CD4-positive, alpha-beta T cell (primary cell): Measurements from ENCODE around the gene ASTN1. TPM values are rescaled to one million over a fixed set of nuclear protein-coding genes. Genes with fewer than 3 reads are reported as not detected.

ENCODE experiments used
- ATAC-seq: fragments of 200-7000 bp; cut with Tn5 transposase; one replicate; pipeline ENCODE4 v1.10.0; 2022; ENCODE audit warnings: mild to moderate bottlenecking; ENCODE audit not compliant: poor library complexity
- CTCF ChIA-PET: fragments of 350-600 bp; sonication (Branson Sonifier 250); formaldehyde crosslinking; loops from one replicate; lab custom pipeline; 2021; ENCODE audit warnings: antibody characterized with exemption, inconsistent platforms; lab: Charles Lee
- POLR2A ChIA-PET: fragments of 350-600 bp; sonication (Branson Sonifier 250); formaldehyde crosslinking; loops from one replicate; lab custom pipeline; 2021; ENCODE audit warnings: antibody characterized with exemption, inconsistent platforms; lab: Charles Lee
- DNase-seq, 14 experiments: peaks; one replicate each; pipeline ENCODE4 v3.0.0-alpha.2; 2013 to 2020; ENCODE audit warnings: mixed read lengths in 2 of 14
- H3K27ac ChIP-seq, 2 donors: one replicate each; pipeline versions ENCODE4 v1.5.1 to v1.7.0; 2013; ENCODE audit warnings: low read length in 2 of 2, low read depth in 1 of 2, mild to moderate bottlenecking in 1 of 2
- H3K27me3 ChIP-seq, 2 experiments: 1 replicate in 1 of 2; 2 replicates in 1 of 2; pipeline versions ENCODE4 v1.6.1 to v1.7.0; 2013; ENCODE audit warnings: low read length in 2 of 2, control low read depth in 1 of 2, mild to moderate bottlenecking in 1 of 2, moderate library complexity in 1 of 2; ENCODE audit not compliant: insufficient read depth in 2 of 2, control insufficient read depth in 1 of 2
- H3K36me3 ChIP-seq: one replicate; pipeline ENCODE4 v1.6.1; 2013; ENCODE audit warnings: low read length, control low read depth; ENCODE audit not compliant: insufficient read depth
- H3K4me1 ChIP-seq: one replicate; pipeline ENCODE4 v1.6.1; 2013; ENCODE audit warnings: low read length, control low read depth; ENCODE audit not compliant: insufficient read depth
- H3K4me3 ChIP-seq: one replicate; pipeline ENCODE4 v1.5.1; 2013; ENCODE audit warnings: mild to moderate bottlenecking, low read length, moderate library complexity
- H3K9me3 ChIP-seq, 2 experiments: 1 replicate in 1 of 2; 2 replicates in 1 of 2; pipeline versions ENCODE4 v1.6.1 to v1.7.0; 2013; ENCODE audit warnings: low read length in 2 of 2, mild to moderate bottlenecking in 2 of 2, control low read depth in 1 of 2, moderate library complexity in 1 of 2; ENCODE audit not compliant: control insufficient read depth in 1 of 2, insufficient read depth in 1 of 2
- H3K27ac Mint-ChIP-seq: one replicate; pipeline ENCODE4 v1.8.0; 2020; ENCODE audit warnings: mixed read lengths
- H3K27me3 Mint-ChIP-seq: one replicate; pipeline ENCODE4 v1.8.0; 2021; ENCODE audit warnings: mixed read lengths
- H3K36me3 Mint-ChIP-seq: one replicate; pipeline ENCODE4 v1.8.0; 2021; ENCODE audit warnings: low read depth, mixed read lengths
- H3K4me1 Mint-ChIP-seq: one replicate; pipeline ENCODE4 v1.8.0; 2021; ENCODE audit warnings: low read depth, mixed read lengths
- H3K4me3 Mint-ChIP-seq: one replicate; pipeline ENCODE4 v1.8.0; 2020; ENCODE audit warnings: mild to moderate bottlenecking, mixed read lengths
- H3K9me3 Mint-ChIP-seq: one replicate; pipeline ENCODE4 v1.8.0; 2020; ENCODE audit warnings: mixed read lengths
- intact Hi-C, 2 experiments: fragments of 100-400 bp; cut with DNase I in 1 of 2; cut with micrococcal nuclease in 1 of 2; formaldehyde crosslinking; loops; one replicate each; pipeline versions ENCODE4 v1.15.1 to v1.9.0; 2023 to 2025; cut with DNase I, micrococcal nuclease
- total RNA-seq, 174 experiments: library from RNA in 2 of 174; stranded (reverse) in 2 of 174; gene quantifications; one replicate each; pipeline ENCODE4 v1.2.3 and lab custom pipeline; 2021 to 2026
- TF ChIP-seq, protein P1 (sequence below): fragments of 200-600 bp; IDR thresholded peaks from one replicate; pipeline ENCODE4 v1.8.0; 2022; ENCODE audit warnings: antibody characterized with exemption, mild to moderate bottlenecking

ASTN1 gene
- total RNA-seq, 2 experiments from 2014 or later = not detected

GRCh38 chr1:177032434-177032833 lies 132.1 kb downstream of the ASTN1 start:
- Histone ChIP-seq H3K9me3 (peaks cover 0 to 6% of the 10 kb centered on the region in 2 experiments), H3K27me3 (no peaks in the 10 kb centered on the region), H3K27ac (no peak overlapping the region), H3K4me3 (no peak overlapping the region), H3K4me1 (no peaks in the 10 kb centered on the region), H3K36me3 (no peaks in the 10 kb centered on the region)
- Mint-ChIP-seq H3K4me3 (no peak overlapping the region), H3K9me3 (peaks cover 4% of the 10 kb centered on the region), H3K27me3 (peaks cover 6% of the 10 kb centered on the region), H3K27ac (no peak overlapping the region), H3K36me3 (no peaks in the 10 kb centered on the region), H3K4me1 (no peaks in the 10 kb centered on the region)
- intact Hi-C loops = no loop called here
- ATAC-seq (no peak), DNase-seq (no peak)
- CTCF ChIA-PET = no interaction called here
- TF ChIP-seq, protein P1, sequence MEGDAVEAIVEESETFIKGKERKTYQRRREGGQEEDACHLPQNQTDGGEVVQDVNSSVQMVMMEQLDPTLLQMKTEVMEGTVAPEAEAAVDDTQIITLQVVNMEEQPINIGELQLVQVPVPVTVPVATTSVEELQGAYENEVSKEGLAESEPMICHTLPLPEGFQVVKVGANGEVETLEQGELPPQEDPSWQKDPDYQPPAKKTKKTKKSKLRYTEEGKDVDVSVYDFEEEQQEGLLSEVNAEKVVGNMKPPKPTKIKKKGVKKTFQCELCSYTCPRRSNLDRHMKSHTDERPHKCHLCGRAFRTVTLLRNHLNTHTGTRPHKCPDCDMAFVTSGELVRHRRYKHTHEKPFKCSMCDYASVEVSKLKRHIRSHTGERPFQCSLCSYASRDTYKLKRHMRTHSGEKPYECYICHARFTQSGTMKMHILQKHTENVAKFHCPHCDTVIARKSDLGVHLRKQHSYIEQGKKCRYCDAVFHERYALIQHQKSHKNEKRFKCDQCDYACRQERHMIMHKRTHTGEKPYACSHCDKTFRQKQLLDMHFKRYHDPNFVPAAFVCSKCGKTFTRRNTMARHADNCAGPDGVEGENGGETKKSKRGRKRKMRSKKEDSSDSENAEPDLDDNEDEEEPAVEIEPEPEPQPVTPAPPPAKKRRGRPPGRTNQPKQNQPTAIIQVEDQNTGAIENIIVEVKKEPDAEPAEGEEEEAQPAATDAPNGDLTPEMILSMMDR = no peak
- POLR2A ChIA-PET = no interaction called here

GRCh38 chr1:177024623-177025022 lies 139.9 kb downstream of the ASTN1 start:
- no peak for DNase-seq
- intact Hi-C loops = no loop called here
- ATAC-seq = no peak
- no peaks in the 10 kb centered on the region for H3K36me3 ChIP-seq
- POLR2A ChIA-PET = no interaction called here
- H3K36me3 Mint-ChIP-seq = no peaks in the 10 kb centered on the region
- H3K27ac ChIP-seq = no peak overlapping the region
- peaks cover 0 to 8% of the 10 kb centered on the region in 2 experiments for H3K9me3 ChIP-seq
- CTCF ChIA-PET = no interaction called here
- H3K4me3 ChIP-seq = no peak overlapping the region
- H3K4me3 Mint-ChIP-seq = no peak overlapping the region
- H3K4me1 ChIP-seq = no peaks in the 10 kb centered on the region
- TF ChIP-seq, protein P1 = no peak
- peaks cover 3% of the 10 kb centered on the region for H3K9me3 Mint-ChIP-seq
- no peaks in the 10 kb centered on the region for H3K27me3 Mint-ChIP-seq
- H3K4me1 Mint-ChIP-seq = no peaks in the 10 kb centered on the region
- no peaks in the 10 kb centered on the region for H3K27me3 ChIP-seq
- H3K27ac Mint-ChIP-seq = no peak overlapping the region

GRCh38 chr1:177023726-177024125 lies 140.8 kb downstream of the ASTN1 start:
- intact Hi-C loops = no loop called here
- Histone ChIP-seq H3K27me3 (no peaks in the 10 kb centered on the region), H3K9me3 (peaks cover 0 to 8% of the 10 kb centered on the region in 2 experiments), H3K4me3 (no peak overlapping the region), H3K4me1 (no peaks in the 10 kb centered on the region), H3K27ac (no peak overlapping the region), H3K36me3 (no peaks in the 10 kb centered on the region)
- ChIA-PET POLR2A (no interaction called here), CTCF (no interaction called here)
- TF ChIP-seq, protein P1 = no peak
- ATAC-seq = no peak
- Mint-ChIP-seq H3K27ac (no peak overlapping the region), H3K9me3 (peaks cover 3% of the 10 kb centered on the region), H3K36me3 (no peaks in the 10 kb centered on the region), H3K4me3 (no peak overlapping the region), H3K4me1 (no peaks in the 10 kb centered on the region), H3K27me3 (no peaks in the 10 kb centered on the region)
- no peak for DNase-seq
